HCT116 (cell line): ENCODE results near the gene FAM168B. TPM values are rescaled to one million over a fixed set of nuclear protein-coding genes. Genes with fewer than 3 reads are reported as not detected.

ENCODE experiments used
- ATAC-seq: fragments of 200-7000 bp; cut with Tn5 transposase; 2 replicates; pipeline ENCODE4 v1.9.1; 2020; ENCODE audit warnings: mild to moderate bottlenecking, moderate library complexity
- Bru-seq: library from RNA; stranded (reverse); fragments of 400-500 nt; gene quantifications from one replicate; lab custom pipeline; 2021; lab: Mats Ljungman, UMichigan
- BruChase-seq, 2 experiments: library from RNA; stranded (reverse); fragments of 400-500 nt; gene quantifications; one replicate each; lab custom pipeline; 2021; lab: Mats Ljungman, UMichigan
- BruUV-seq: library from RNA; stranded (reverse); fragments of 400-500 nt; replicated peaks from 2 replicates; lab custom pipeline; 2021; lab: Mats Ljungman, UMichigan
- CTCF ChIA-PET: fragments of 300-600 bp; sonication (Branson Sonifier 250); formaldehyde crosslinking; loops from one replicate; lab custom pipeline; 2021; ENCODE audit warnings: antibody characterized with exemption; lab: Charles Lee
- POLR2A ChIA-PET: fragments of 300-600, 350-600 bp; sonication (Branson Sonifier 250); formaldehyde crosslinking; loops from one replicate; lab custom pipeline; 2021; ENCODE audit warnings: antibody characterized with exemption; lab: Charles Lee
- RAD21 ChIA-PET, 2 experiments: fragments of 300-600 bp; sonication (Branson Sonifier 250); formaldehyde crosslinking; loops; one replicate each; lab custom pipeline; 2023; ENCODE audit warnings: low total read pairs in 2 of 2; ENCODE audit not compliant: uncharacterized antibody in 2 of 2, unreplicated experiment in 2 of 2, low non-redundant PET in 1 of 2; lab: Charles Lee
- DNase-seq: peaks from one replicate; pipeline ENCODE4 v3.0.0-alpha.2; 2010; ENCODE audit warnings: low read depth, low spot score
- H2AFZ ChIP-seq: fragments of 200-600 bp; shearing (Covaris generic), sonication (generic); 2 replicates; pipeline ENCODE4 v1.6.1; 2017; ENCODE audit warnings: low read depth, mixed run types, mixed read lengths, antibody characterized with exemption, low read length; ENCODE audit not compliant: poor library complexity, severe bottlenecking
- H3K27ac ChIP-seq: 2 replicates; pipeline ENCODE4 v1.5.1; 2012; ENCODE audit warnings: low read depth, low read length
- H3K27me3 ChIP-seq: fragments of 200-600 bp; sonication (generic); 2 replicates; pipeline ENCODE4 v1.6.1; 2016; ENCODE audit warnings: mixed run types, low read length, mixed read lengths; ENCODE audit not compliant: insufficient read depth
- H3K36me3 ChIP-seq, 2 experiments: fragments of 200-500 bp in 1 of 2; fragments of 200-600 bp in 1 of 2; sonication (Bioruptor generic) in 1 of 2; sonication (generic) in 1 of 2; 2 replicates each; pipeline versions ENCODE4 v1.5.1 to v1.6.1; 2014 to 2016; ENCODE audit warnings: low read length in 2 of 2, inconsistent platforms in 1 of 2, mixed read lengths in 1 of 2, mixed run types in 1 of 2; ENCODE audit not compliant: insufficient read depth in 2 of 2, control insufficient read depth in 1 of 2
- H3K4me1 ChIP-seq, 2 experiments: fragments of 200-600 bp in 1 of 2; sonication (generic) in 1 of 2; 2 replicates each; pipeline versions ENCODE4 v1.5.1 to v1.6.1; 2012 to 2017; ENCODE audit warnings: low read length in 2 of 2, inconsistent platforms in 1 of 2, mild to moderate bottlenecking in 1 of 2, mixed read lengths in 1 of 2, mixed run types in 1 of 2, moderate library complexity in 1 of 2; ENCODE audit not compliant: insufficient read depth in 2 of 2, control insufficient read depth in 1 of 2
- H3K4me2 ChIP-seq: fragments of 200-600 bp; sonication (generic); 2 replicates; pipeline ENCODE4 v1.6.1; 2017; ENCODE audit warnings: mixed run types, low read length, mixed read lengths
- H3K4me3 ChIP-seq, 2 experiments: fragments of 200-600 bp in 1 of 2; sonication (generic) in 1 of 2; replicated peaks in 1 of 2; 2 replicates each; pipeline ENCODE4 v1.5.1; 2011 to 2016; ENCODE audit warnings: low read length in 2 of 2, control low read depth in 1 of 2, low read depth in 1 of 2, mild to moderate bottlenecking in 1 of 2, mixed read lengths in 1 of 2, mixed run types in 1 of 2
- H3K79me2 ChIP-seq: fragments of 200-600 bp; sonication (generic); 2 replicates; pipeline ENCODE4 v1.6.1; 2017; ENCODE audit warnings: mild to moderate bottlenecking, mixed run types, low read length, moderate library complexity, mixed read lengths; ENCODE audit not compliant: insufficient read depth
- H3K9ac ChIP-seq: fragments of 200-600 bp; sonication (generic); 2 replicates; pipeline ENCODE4 v1.6.1; 2016; ENCODE audit warnings: low read length, mixed read lengths
- H3K9me2 ChIP-seq: fragments of 200-600 bp; sonication (generic), shearing (Covaris generic); 2 replicates; pipeline ENCODE4 v1.6.1; 2017; ENCODE audit warnings: mixed run types, mild to moderate bottlenecking, moderate library complexity; ENCODE audit not compliant: insufficient read depth
- H3K9me3 ChIP-seq, 2 experiments: fragments of 200-500 bp in 1 of 2; fragments of 200-600 bp in 1 of 2; sonication (Bioruptor generic) in 1 of 2; sonication (generic) in 1 of 2; 2 replicates each; pipeline ENCODE4 v1.6.1; 2014 to 2017; ENCODE audit warnings: low read length in 2 of 2, mixed read lengths in 2 of 2, inconsistent platforms in 1 of 2, low read depth in 1 of 2, mild to moderate bottlenecking in 1 of 2, mixed run types in 1 of 2, moderate library complexity in 1 of 2; ENCODE audit not compliant: control insufficient read depth in 1 of 2, insufficient read depth in 1 of 2
- H4K20me1 ChIP-seq: fragments of 200-600 bp; sonication (generic), shearing (Covaris generic); 2 replicates; pipeline ENCODE4 v1.6.1; 2017; ENCODE audit warnings: mixed run types, mild to moderate bottlenecking, moderate library complexity; ENCODE audit not compliant: insufficient read depth
- ELF1 ChIP-seq: IDR thresholded peaks from 2 replicates; pipeline ENCODE4 v1.6.1; 2012; ENCODE audit warnings: low read depth, borderline replicate concordance
- MAX ChIP-seq: IDR thresholded peaks from 2 replicates; pipeline ENCODE4 v1.6.1; 2012
- POLR2A ChIP-seq: IDR thresholded peaks from 2 replicates; pipeline ENCODE4 v1.7.0; 2011; ENCODE audit warnings: borderline replicate concordance; ENCODE audit not compliant: insufficient read depth, insufficient read length; ENCODE audit errors: extremely low read depth
- POLR2AphosphoS5 ChIP-seq: IDR thresholded peaks from 2 replicates; pipeline ENCODE4 v1.6.1; 2011; ENCODE audit warnings: mild to moderate bottlenecking, low read depth, low read length, moderate library complexity
- RAD21 ChIP-seq: IDR thresholded peaks from 2 replicates; pipeline ENCODE4 v1.6.1; 2012; ENCODE audit warnings: low read depth, mild to moderate bottlenecking
- TCF7L2 ChIP-seq: IDR thresholded peaks from 2 replicates; pipeline ENCODE4 v1.7.0; 2011; ENCODE audit warnings: borderline replicate concordance, inconsistent platforms; ENCODE audit not compliant: insufficient read depth, insufficient read length; ENCODE audit errors: extremely low read depth
- ZBTB33 ChIP-seq: IDR thresholded peaks from 2 replicates; pipeline ENCODE4 v1.6.1; 2011; ENCODE audit warnings: mild to moderate bottlenecking, low read length, moderate library complexity; ENCODE audit not compliant: insufficient replicate concordance; ENCODE audit errors: extremely low read depth
- ZFX ChIP-seq: fragments of 450-650 bp; IDR thresholded peaks from 2 replicates; pipeline ENCODE4 v1.6.1; 2017
- intact Hi-C: fragments of 100-400 bp; cut with micrococcal nuclease; formaldehyde crosslinking; loops from 2 replicates; pipeline ENCODE4 v1.10.0; 2022
- long read RNA-seq: library from polyadenylated mRNA; unstranded; transcript quantifications from one replicate; pipeline ENCODE4 v2.0.0, GENCODE V29; 2021; ENCODE audit not compliant: unreplicated experiment
- polyA plus RNA-seq: library from polyadenylated mRNA; unstranded; fragments of >200 nt; gene quantifications from 2 replicates; pipeline ENCODE4 v1.2.1, GENCODE V29; 2012; ENCODE audit warnings: missing spikeins
- total RNA-seq: library from RNA; stranded (reverse); gene quantifications from one replicate; pipeline ENCODE4 v1.2.1, GENCODE V29; 2021; ENCODE audit not compliant: unreplicated experiment

FAM168B gene
- 94.5 TPM for total RNA-seq
- 58.2 and 68.1 TPM in 2 replicates for polyA plus RNA-seq
- percentile 94 among the genes with signal in this experiment for Bru-seq, nascent RNA
- percentile 96 among the genes with signal in this experiment for BruChase-seq, experiment 1, labeled RNA remaining after a 6-hour chase
- percentile 96 among the genes with signal in this experiment for BruChase-seq, experiment 2, labeled RNA remaining after a 2-hour chase
- long read RNA-seq, full-length matches to known transcripts = 28 of 159 reads
- long read RNA-seq, partial matches to known transcripts = 26 of 159 reads
- long read RNA-seq, other reads (novel, unspliced or antisense) = 105 of 159 reads

GRCh38 chr2:131093006-131093695, at the start of gene FAM168B:
Gene FAM168B, minus strand, starts transcription at chr2:131093460. Its CDS starts 10,814 bp downstream, at chr2:131082646.
- ChIA-PET CTCF (no interaction called here), POLR2A (interaction anchor here (1.5 kb wide), 1 partner anchor 11 kb away, joined by 9 read pairs; the partner anchor contains the start of gene PLEKHB2), RAD21 (no interaction called here)
- intact Hi-C loops = loop anchor here (5.0 kb wide), 1 partner anchor 751 kb away; the partner anchor contains the start of gene IMP4
- H3K9me3 ChIP-seq = no peaks in the 10 kb centered on the region
- H3K36me3 ChIP-seq = peaks cover 6 to 19% of the 10 kb centered on the region in 2 experiments; a peak in 3 of 4 replicates
- ATAC-seq = peak; percentile 87
- peak within 1 kb of the TSS; percentile 98 for H3K27ac ChIP-seq
- H3K4me1 ChIP-seq = peaks cover 3 to 16% of the 10 kb centered on the region in 2 experiments; a peak in 3 of 4 replicates
- no peaks in the 10 kb centered on the region for H4K20me1 ChIP-seq
- DNase-seq = peak; percentile 73
- peak; percentile 86 for TF ChIP-seq POLR2AphosphoS5
- TF ChIP-seq ELF1 = no peak
- TF ChIP-seq ZBTB33 = no peak
- no peak for TF ChIP-seq RAD21
- peak; percentile 59 for TF ChIP-seq MAX
- TF ChIP-seq ZFX = peak; percentile 98
- TF ChIP-seq TCF7L2 = peak; percentile 77
- peak; percentile 37 for TF ChIP-seq POLR2A
- H2AFZ ChIP-seq = peak within 1 kb of the TSS; percentile 80
- no peaks in the 10 kb centered on the region for H3K9me2 ChIP-seq
- peak within 1 kb of the TSS; percentile 78 for H3K9ac ChIP-seq
- no TSS peak for BruUV-seq
- peak within 1 kb of the TSS; percentile 75 to 84 for H3K4me3 ChIP-seq
- no peaks in the 10 kb centered on the region for H3K27me3 ChIP-seq
- peaks cover 47% of the 10 kb centered on the region for H3K79me2 ChIP-seq
- H3K4me2 ChIP-seq = peak within 1 kb of the TSS; percentile 73
